Measurements from ENCODE around the gene RPEL1.
"Not testable (repeated sequence)": the region's sequence is repeated elsewhere in the genome, so short reads cannot be mapped to it uniquely, and the experiment has no call there.

RPEL1 gene

GRCh38 chr10:103207141-103207540 lies 38.5 kb upstream of the RPEL1 start:
- Histone ChIP-seq H3K4me2 (ENCODE audit: low read length) (no peak overlapping the region), H3K4me1 (ENCODE audit: control insufficient read depth, low read length) (no peaks in the 10 kb centered on the region), H3K27ac (ENCODE audit: low read depth, low read length) (no peak overlapping the region), H3K4me3 (ENCODE audit: low read length) (no peak overlapping the region), H3K9me3 (ENCODE audit: control insufficient read depth, insufficient read depth, low read length) (peaks cover 12% of the 10 kb centered on the region), H3K9me2 (replicated peaks; ENCODE audit: control insufficient read depth, low read length) (no peaks in the 10 kb centered on the region), H3K27me3 (ENCODE audit: control insufficient read depth, low read length) (no peaks in the 10 kb centered on the region), H3K36me3 (ENCODE audit: control insufficient read depth, low read length) (no peaks in the 10 kb centered on the region), H4K20me1 (ENCODE audit: control insufficient read depth, insufficient read depth, low read depth, low read length) (no peaks in the 10 kb centered on the region), H3K79me2 (ENCODE audit: control insufficient read depth, low read length) (no peaks in the 10 kb centered on the region), H3F3A (ENCODE audit: control insufficient read depth, insufficient read depth) (no peaks in the 10 kb centered on the region)
- TF ChIP-seq CTCF (IDR thresholded peaks at IDR 0.05; ENCODE audit: low read depth, low read length, poor library complexity, severe bottlenecking) (no peak), EZH2phosphoT487 (IDR thresholded peaks at IDR 0.05; ENCODE audit: borderline replicate concordance, low read length) (no peak)

- H3K27ac ChIP-seq (ENCODE audit: low read depth, low read length); H3K36me3 ChIP-seq (ENCODE audit: control insufficient read depth, low read length): not testable (repeated sequence)
- peaks cover 12% of the 10 kb centered on the region for H3K9me3 ChIP-seq (ENCODE audit: control insufficient read depth, insufficient read depth, low read length)
These were observed 38.0 kb upstream of the RPEL1 start for GRCh38 chr10:103207643-103208042.

DNA sequence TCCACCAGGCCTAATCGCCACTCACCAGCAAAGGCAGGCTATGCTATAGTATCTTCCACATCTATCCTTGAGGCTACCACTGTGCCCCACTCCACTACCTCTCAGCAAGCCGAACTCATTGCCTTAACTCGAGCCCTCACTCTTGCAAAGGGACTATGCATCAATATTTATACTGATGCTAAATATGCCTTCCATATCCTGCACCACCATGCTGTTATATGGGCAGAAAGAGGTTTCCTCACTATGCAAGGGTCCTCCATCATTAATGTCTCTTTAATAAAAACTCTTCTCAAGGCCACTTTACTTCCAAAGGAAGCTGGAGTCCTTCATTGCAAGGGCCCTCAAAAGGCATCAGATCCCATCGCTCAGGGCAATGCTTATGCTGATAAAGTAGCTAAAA lies 35.4 kb upstream of the RPEL1 start:
- not testable (repeated sequence) for H3F3A ChIP-seq (ENCODE audit: control insufficient read depth, insufficient read depth); H3K4me1 ChIP-seq (ENCODE audit: control insufficient read depth, low read length); H3K4me3 ChIP-seq (ENCODE audit: low read length); H3K9me2 ChIP-seq (replicated peaks; ENCODE audit: control insufficient read depth, low read length); H3K27me3 ChIP-seq (ENCODE audit: control insufficient read depth, low read length); H3K36me3 ChIP-seq (ENCODE audit: control insufficient read depth, low read length); H4K20me1 ChIP-seq (ENCODE audit: control insufficient read depth, insufficient read depth, low read depth, low read length); H3K79me2 ChIP-seq (ENCODE audit: control insufficient read depth, low read length); H3K4me2 ChIP-seq (ENCODE audit: low read length); H3K27ac ChIP-seq (ENCODE audit: low read depth, low read length)
- H3K9me3 ChIP-seq (ENCODE audit: control insufficient read depth, insufficient read depth, low read length): peaks cover 12% of the 10 kb centered on the region

More at GRCh38 chr10:103207643-103208042, 38.0 kb upstream of the RPEL1 start:
- H3K4me3 ChIP-seq (ENCODE audit: low read length); H3K4me2 ChIP-seq (ENCODE audit: low read length); H3K79me2 ChIP-seq (ENCODE audit: control insufficient read depth, low read length); H4K20me1 ChIP-seq (ENCODE audit: control insufficient read depth, insufficient read depth, low read depth, low read length); H3K27me3 ChIP-seq (ENCODE audit: control insufficient read depth, low read length); H3K9me2 ChIP-seq (replicated peaks; ENCODE audit: control insufficient read depth, low read length); H3F3A ChIP-seq (ENCODE audit: control insufficient read depth, insufficient read depth); H3K4me1 ChIP-seq (ENCODE audit: control insufficient read depth, low read length): not testable (repeated sequence)

GRCh38 chr10:103215601-103216000 lies 30.1 kb upstream of the RPEL1 start:
- H3K4me3 ChIP-seq (ENCODE audit: low read length): no peak overlapping the region
- no peaks in the 10 kb centered on the region for H3K9me2 ChIP-seq (replicated peaks; ENCODE audit: control insufficient read depth, low read length)
- no peak overlapping the region for H3K27ac ChIP-seq (ENCODE audit: low read depth, low read length)
- H3K79me2 ChIP-seq (ENCODE audit: control insufficient read depth, low read length): no peaks in the 10 kb centered on the region
- 0 out of 2 replicates have a peak, but pooled peaks cover 5% of the 10 kb centered on the region for H3K9me3 ChIP-seq (ENCODE audit: control insufficient read depth, insufficient read depth, low read length)
- H3K27me3 ChIP-seq (ENCODE audit: control insufficient read depth, low read length): no peaks in the 10 kb centered on the region
- no peaks in the 10 kb centered on the region for H3K4me1 ChIP-seq (ENCODE audit: control insufficient read depth, low read length)
- H4K20me1 ChIP-seq (ENCODE audit: control insufficient read depth, insufficient read depth, low read depth, low read length): no peaks in the 10 kb centered on the region
- H3K36me3 ChIP-seq (ENCODE audit: control insufficient read depth, low read length): no peaks in the 10 kb centered on the region
- TF ChIP-seq CTCF (IDR thresholded peaks at IDR 0.05; ENCODE audit: low read depth, low read length, poor library complexity, severe bottlenecking) (no peak), EZH2phosphoT487 (IDR thresholded peaks at IDR 0.05; ENCODE audit: borderline replicate concordance, low read length) (no peak)
- no peak overlapping the region for H3K4me2 ChIP-seq (ENCODE audit: low read length)
- H3F3A ChIP-seq (ENCODE audit: control insufficient read depth, insufficient read depth): no peaks in the 10 kb centered on the region

DNA sequence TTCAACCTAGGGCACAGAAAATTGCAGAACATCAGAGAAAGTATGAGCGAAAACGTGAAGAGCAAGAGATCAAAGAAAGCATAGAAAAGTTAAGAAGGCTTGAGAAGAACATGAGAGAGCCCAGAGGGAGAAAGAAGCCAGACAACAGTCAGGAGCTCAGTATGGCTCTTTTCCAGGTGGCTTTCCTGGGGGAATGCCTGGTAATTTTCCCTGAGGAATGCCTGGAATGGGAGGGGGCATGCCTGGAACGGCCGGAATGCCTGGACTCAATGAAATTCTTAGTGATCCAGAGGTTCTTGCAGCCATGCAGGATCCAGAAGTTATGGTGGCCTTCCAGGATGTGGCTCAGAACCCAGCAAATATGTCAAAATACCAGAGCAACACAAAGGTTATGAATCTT lies 29.3 kb upstream of the RPEL1 start:
- H3K9me3 ChIP-seq (ENCODE audit: control insufficient read depth, insufficient read depth, low read length); H3K9me2 ChIP-seq (replicated peaks; ENCODE audit: control insufficient read depth, low read length); H3K27me3 ChIP-seq (ENCODE audit: control insufficient read depth, low read length); H3K27ac ChIP-seq (ENCODE audit: low read depth, low read length); H3K36me3 ChIP-seq (ENCODE audit: control insufficient read depth, low read length); H3K4me1 ChIP-seq (ENCODE audit: control insufficient read depth, low read length); H3K79me2 ChIP-seq (ENCODE audit: control insufficient read depth, low read length); H3K4me3 ChIP-seq (ENCODE audit: low read length); H3K4me2 ChIP-seq (ENCODE audit: low read length); H3F3A ChIP-seq (ENCODE audit: control insufficient read depth, insufficient read depth); H4K20me1 ChIP-seq (ENCODE audit: control insufficient read depth, insufficient read depth, low read depth, low read length): not testable (repeated sequence)

Data from DOHH2 (cell line).